B cell (primary cell): ENCODE results near the gene CREB3L1.

Source experiments
- EZH2 ChIP-seq: IDR thresholded peaks from 2 replicates; pipeline ENCODE4 v1.6.1; 2012; ENCODE audit warnings: borderline replicate concordance, low read depth, mild to moderate bottlenecking, moderate library complexity, low read length; ENCODE audit not compliant: insufficient read depth, poor library complexity, severe bottlenecking
- TF ChIP-seq, protein P1 (sequence below): fragments of 200-600 bp; IDR thresholded peaks from one replicate; pipeline ENCODE4 v1.8.0; 2022; ENCODE audit warnings: antibody characterized with exemption, mild to moderate bottlenecking

DNA sequence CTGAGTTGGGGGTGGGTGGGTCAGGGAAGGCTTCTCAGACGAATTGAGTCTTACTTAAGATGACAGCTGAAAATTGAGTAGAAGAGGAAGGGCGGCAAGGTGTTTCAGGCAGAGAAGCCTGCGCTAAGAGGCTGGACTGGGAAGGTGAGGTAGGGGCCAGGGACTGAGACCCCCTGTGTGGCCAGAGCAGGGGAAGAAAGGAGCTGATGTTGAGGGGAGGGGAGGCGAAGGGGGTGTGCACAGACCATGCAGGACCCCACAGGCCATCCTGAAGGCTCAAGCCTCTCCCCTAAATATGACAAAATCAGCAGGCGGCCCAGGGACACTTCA is 40.6 kb upstream of the CREB3L1 start:
- TF ChIP-seq, protein P1, sequence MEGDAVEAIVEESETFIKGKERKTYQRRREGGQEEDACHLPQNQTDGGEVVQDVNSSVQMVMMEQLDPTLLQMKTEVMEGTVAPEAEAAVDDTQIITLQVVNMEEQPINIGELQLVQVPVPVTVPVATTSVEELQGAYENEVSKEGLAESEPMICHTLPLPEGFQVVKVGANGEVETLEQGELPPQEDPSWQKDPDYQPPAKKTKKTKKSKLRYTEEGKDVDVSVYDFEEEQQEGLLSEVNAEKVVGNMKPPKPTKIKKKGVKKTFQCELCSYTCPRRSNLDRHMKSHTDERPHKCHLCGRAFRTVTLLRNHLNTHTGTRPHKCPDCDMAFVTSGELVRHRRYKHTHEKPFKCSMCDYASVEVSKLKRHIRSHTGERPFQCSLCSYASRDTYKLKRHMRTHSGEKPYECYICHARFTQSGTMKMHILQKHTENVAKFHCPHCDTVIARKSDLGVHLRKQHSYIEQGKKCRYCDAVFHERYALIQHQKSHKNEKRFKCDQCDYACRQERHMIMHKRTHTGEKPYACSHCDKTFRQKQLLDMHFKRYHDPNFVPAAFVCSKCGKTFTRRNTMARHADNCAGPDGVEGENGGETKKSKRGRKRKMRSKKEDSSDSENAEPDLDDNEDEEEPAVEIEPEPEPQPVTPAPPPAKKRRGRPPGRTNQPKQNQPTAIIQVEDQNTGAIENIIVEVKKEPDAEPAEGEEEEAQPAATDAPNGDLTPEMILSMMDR = no peak
- no peak for TF ChIP-seq EZH2
